OCI-LY3 (cell line): ENCODE data around the gene CEMIP.

Experiments used
- H2AFZ ChIP-seq: fragments of 200-600, 300-600 bp; shearing (Covaris generic); 2 replicates; pipeline ENCODE4 v1.6.0; 2014; ENCODE audit warnings: antibody characterized with exemption, low read depth, low read length
- H3K27ac ChIP-seq: fragments of 200-600, 300-600 bp; sonication (generic); 2 replicates; pipeline ENCODE4 v1.5.1; 2014; ENCODE audit warnings: mild to moderate bottlenecking, low read length, moderate library complexity, mixed read lengths
- H3K27me3 ChIP-seq: fragments of 200-600, 300-600 bp; sonication (generic); 2 replicates; pipeline ENCODE4 v1.6.1; 2014; ENCODE audit warnings: low read depth, low read length, mixed read lengths
- H3K36me3 ChIP-seq: fragments of 200-600, 300-600 bp; sonication (generic); replicated peaks from 2 replicates; pipeline ENCODE3; 2014; ENCODE audit warnings: low read depth, low read length, mixed read lengths
- H3K4me1 ChIP-seq: fragments of 300-600, 200-600 bp; sonication (generic); 2 replicates; pipeline ENCODE4 v1.6.1; 2014; ENCODE audit warnings: low read length, mixed read lengths
- H3K4me2 ChIP-seq: fragments of 200-600, 300-600 bp; sonication (generic); 2 replicates; pipeline ENCODE4 v1.6.1; 2014; ENCODE audit warnings: low read length, mixed read lengths
- H3K4me3 ChIP-seq: fragments of 300-600, 200-600 bp; sonication (generic); 2 replicates; pipeline ENCODE4 v1.5.1; 2014; ENCODE audit warnings: antibody characterized with exemption, mild to moderate bottlenecking, low read length, moderate library complexity
- H3K79me2 ChIP-seq: fragments of 300-600, 200-600 bp; shearing (Covaris generic); 2 replicates; pipeline ENCODE4 v1.6.1; 2014; ENCODE audit warnings: mild to moderate bottlenecking, low read length, mixed read lengths
- H3K9ac ChIP-seq: fragments of 300-600, 200-600 bp; shearing (Covaris generic); 2 replicates; pipeline ENCODE4 v1.6.0; 2014; ENCODE audit warnings: mild to moderate bottlenecking, low read length, moderate library complexity
- H3K9me3 ChIP-seq: fragments of 200-600, 300-600 bp; shearing (Covaris generic); 2 replicates; pipeline ENCODE4 v1.6.1; 2014; ENCODE audit warnings: low read length, mixed read lengths; ENCODE audit not compliant: insufficient read depth
- H4K20me1 ChIP-seq: fragments of 200-600, 300-600 bp; sonication (generic); 2 replicates; pipeline ENCODE4 v1.6.1; 2016; ENCODE audit warnings: low read length, mixed read lengths; ENCODE audit not compliant: insufficient read depth
- CTCF ChIP-seq: fragments of 200-600, 300-600 bp; sonication (generic); IDR thresholded peaks from 2 replicates; pipeline ENCODE4 v1.5.1; 2014; ENCODE audit warnings: antibody characterized with exemption, low read length, low read depth
- EZH2phosphoT487 ChIP-seq: fragments of 200-600 bp; shearing (Covaris generic); IDR thresholded peaks from 2 replicates; pipeline ENCODE4 v1.6.1; 2018; ENCODE audit warnings: antibody characterized with exemption, mixed run types, low read depth

CEMIP gene

GRCh38 chr15:80846031-80846815 lies 67.1 kb downstream of the CEMIP start:
- H3K79me2 ChIP-seq = no peaks in the 10 kb centered on the region
- no peaks in the 10 kb centered on the region for H3K9me3 ChIP-seq
- no peak overlapping the region for H3K9ac ChIP-seq
- no peak overlapping the region for H3K4me3 ChIP-seq
- H2AFZ ChIP-seq = no peak overlapping the region
- H3K27me3 ChIP-seq = no peaks in the 10 kb centered on the region
- no peak overlapping the region for H3K27ac ChIP-seq
- no peak overlapping the region for H3K4me2 ChIP-seq
- no peaks in the 10 kb centered on the region for H3K36me3 ChIP-seq
- H4K20me1 ChIP-seq = no peaks in the 10 kb centered on the region
- TF ChIP-seq EZH2phosphoT487 (no peak), CTCF (no peak)
- no peaks in the 10 kb centered on the region for H3K4me1 ChIP-seq

GRCh38 chr15:80849308-80849707 lies 70.1 kb downstream of the CEMIP start:
- Histone ChIP-seq H3K4me3 (no peak overlapping the region), H3K4me2 (no peak overlapping the region), H2AFZ (no peak overlapping the region), H3K27ac (no peak overlapping the region), H3K27me3 (no peaks in the 10 kb centered on the region), H3K79me2 (no peaks in the 10 kb centered on the region), H4K20me1 (no peaks in the 10 kb centered on the region), H3K9ac (no peak overlapping the region), H3K4me1 (no peaks in the 10 kb centered on the region), H3K9me3 (no peaks in the 10 kb centered on the region), H3K36me3 (no peaks in the 10 kb centered on the region)
- TF ChIP-seq CTCF (no peak), EZH2phosphoT487 (no peak)

GRCh38 chr15:80850941-80851451 lies 71.8 kb downstream of the CEMIP start:
- H4K20me1 ChIP-seq = no peaks in the 10 kb centered on the region
- no peak overlapping the region for H3K4me3 ChIP-seq
- H2AFZ ChIP-seq = no peak overlapping the region
- H3K27ac ChIP-seq = no peak overlapping the region
- H3K79me2 ChIP-seq = no peaks in the 10 kb centered on the region
- no peaks in the 10 kb centered on the region for H3K9me3 ChIP-seq
- H3K27me3 ChIP-seq = no peaks in the 10 kb centered on the region
- TF ChIP-seq EZH2phosphoT487 = no peak
- no peak for TF ChIP-seq CTCF
- no peaks in the 10 kb centered on the region for H3K36me3 ChIP-seq
- no peak overlapping the region for H3K9ac ChIP-seq
- H3K4me1 ChIP-seq = no peaks in the 10 kb centered on the region
- H3K4me2 ChIP-seq = no peak overlapping the region

GRCh38 chr15:80852676-80853075 lies 73.5 kb downstream of the CEMIP start:
- no peaks in the 10 kb centered on the region for H3K79me2 ChIP-seq
- no peak overlapping the region for H3K4me2 ChIP-seq
- no peaks in the 10 kb centered on the region for H3K36me3 ChIP-seq
- H2AFZ ChIP-seq = no peak overlapping the region
- no peaks in the 10 kb centered on the region for H3K4me1 ChIP-seq
- no peaks in the 10 kb centered on the region for H3K9me3 ChIP-seq
- H3K27me3 ChIP-seq = no peaks in the 10 kb centered on the region
- H3K27ac ChIP-seq = no peak overlapping the region
- H3K9ac ChIP-seq = no peak overlapping the region
- no peak overlapping the region for H3K4me3 ChIP-seq
- TF ChIP-seq EZH2phosphoT487 (no peak), CTCF (no peak)
- H4K20me1 ChIP-seq = no peaks in the 10 kb centered on the region
